NCI-H2227 treated with DMSO at 0.1 percent for 48 hours (cell line): ENCODE data around the gene RAB5B.
A peak's percentile ranks its signal among the peaks of the same experiment; 100 is the strongest.

Experiments used
- DNase-seq: peaks from one replicate; lab custom pipeline; 2025; lab: John Stamatoyannopoulos, UW

Gene RAB5B

GRCh38 chr12:55973599-55974307 lies at the start of gene RAB5B:
TSS of gene RAB5B (plus strand) at chr12:55974078. CDS start at chr12:55986961, 12,883 bp downstream.
- peak; percentile 99 for DNase-seq

GRCh38 chr12:55925371-55925770 lies 48.5 kb upstream of the RAB5B start:
- no peak for DNase-seq

GRCh38 chr12:55925870-55926737 lies 47.8 kb upstream of the RAB5B start:
- DNase-seq, result no peak

GRCh38 chr12:55926738-55927587 lies 46.9 kb upstream of the RAB5B start:
- DNase-seq, result peak; percentile 82

- no peak for DNase-seq
Observed at GRCh38 chr12:55927588-55928502, 46.0 kb upstream of the RAB5B start, which contains the start of gene PYM1. TSS of gene PYM1 (minus strand) at chr12:55927894. CDS start at chr12:55927761, 133 bp downstream.

GRCh38 chr12:55929306-55929791 lies 44.5 kb upstream of the RAB5B start:
- no peak for DNase-seq

- peak; percentile 27 for DNase-seq
Observed at GRCh38 chr12:55930771-55931316, 43.0 kb upstream of the RAB5B start, which contains the start of gene DGKA. TSS of gene DGKA (plus strand) at chr12:55931162. CDS start at chr12:55936504, 5,342 bp downstream.

GRCh38 chr12:55931317-55931779 lies 42.5 kb upstream of the RAB5B start:
- DNase-seq, result no peak

GRCh38 chr12:55931780-55932550 lies 41.9 kb upstream of the RAB5B start:
- peak; percentile 8 for DNase-seq

- no peak for DNase-seq
Observed at GRCh38 chr12:55932551-55932910, 41.3 kb upstream of the RAB5B start.

GRCh38 chr12:55933169-55933798 lies 40.6 kb upstream of the RAB5B start:
- no peak for DNase-seq

GRCh38 chr12:55933799-55934742 lies 39.8 kb upstream of the RAB5B start:
- no peak for DNase-seq

- DNase-seq, result no peak
Observed at GRCh38 chr12:55934773-55935172, 39.1 kb upstream of the RAB5B start.

GRCh38 chr12:55935738-55936151 lies 38.1 kb upstream of the RAB5B start:
- no peak for DNase-seq

GRCh38 chr12:55937981-55938380 lies 35.9 kb upstream of the RAB5B start:
- no peak for DNase-seq

- DNase-seq, result no peak
Observed at GRCh38 chr12:55938826-55939501, 34.9 kb upstream of the RAB5B start.

GRCh38 chr12:55940065-55940732 lies 33.7 kb upstream of the RAB5B start:
- peak; percentile 46 for DNase-seq
